Measurements from ENCODE around the gene RBP3.

RBP3 gene

GRCh38 chr10:47379901-47380300 lies 31.7 kb downstream of the RBP3 start (continued):
- TF ChIP-seq PRDM6 (tag by site-specific recombination; IDR thresholded peaks at IDR 0.05) (no peak), ZBTB20 (tag by site-specific recombination; IDR thresholded peaks at IDR 0.05) (no peak), TCF7L2 (IDR thresholded peaks at IDR 0.05; ENCODE audit: borderline replicate concordance, low read depth, low read length) (no peak), ZNF174 (tag by site-specific recombination; IDR thresholded peaks at IDR 0.05) (no peak), FEZF1 (tag by site-specific recombination; IDR thresholded peaks at IDR 0.05) (no peak), REPIN1 (tag by site-specific recombination; IDR thresholded peaks at IDR 0.05; ENCODE audit: low read depth) (no peak), ZNF211 (tag by site-specific recombination; IDR thresholded peaks at IDR 0.05; ENCODE audit: low read depth) (no peak), ZNF777 (tag by site-specific recombination; IDR thresholded peaks at IDR 0.05; ENCODE audit: borderline replicate concordance) (no peak), ZNF266 (tag by site-specific recombination; IDR thresholded peaks at IDR 0.05; ENCODE audit: low read depth) (no peak), ZNF324 (tag by site-specific recombination; IDR thresholded peaks at IDR 0.05) (no peak), ZFP41 (tag by site-specific recombination; IDR thresholded peaks at IDR 0.05; ENCODE audit: borderline replicate concordance) (no peak), ZNF362 (tag by site-specific recombination; IDR thresholded peaks at IDR 0.05) (no peak)

GRCh38 chr10:47380341-47381102 lies 32.4 kb downstream of the RBP3 start:
- TF ChIP-seq ZNF560 (tag by site-specific recombination; IDR thresholded peaks at IDR 0.05; ENCODE audit: borderline replicate concordance) (no peak), ZNF76 (tag by site-specific recombination; IDR thresholded peaks at IDR 0.05; ENCODE audit: borderline replicate concordance, low read depth) (no peak), ZNF626 (tag by site-specific recombination; IDR thresholded peaks at IDR 0.05) (no peak), ZNF623 (tag by site-specific recombination; IDR thresholded peaks at IDR 0.05) (no peak), ZNF274 (IDR thresholded peaks at IDR 0.05; ENCODE audit: low read length) (no peak), ZNF274 (tag by site-specific recombination; IDR thresholded peaks at IDR 0.05; ENCODE audit: borderline replicate concordance) (no peak), MZF1 (tag by site-specific recombination; IDR thresholded peaks at IDR 0.05; ENCODE audit: borderline replicate concordance) (no peak), ZBTB1 (tag by site-specific recombination; IDR thresholded peaks at IDR 0.05) (no peak), REPIN1 (tag by site-specific recombination; IDR thresholded peaks at IDR 0.05; ENCODE audit: low read depth) (no peak), SP3 (tag by site-specific recombination; IDR thresholded peaks at IDR 0.05) (no peak), MYNN (tag by site-specific recombination; IDR thresholded peaks at IDR 0.05; ENCODE audit: borderline replicate concordance) (no peak), ZBTB26 (tag by site-specific recombination; optimal IDR thresholded peaks at IDR 0.05) (no peak), YY2 (tag by site-specific recombination; IDR thresholded peaks at IDR 0.05) (no peak), ZNF292 (tag by site-specific recombination; IDR thresholded peaks at IDR 0.05; ENCODE audit: borderline replicate concordance, low read depth) (no peak)
- Histone ChIP-seq H3K36me3 (ENCODE audit: control insufficient read depth in 2 of 2, insufficient read depth in 1 of 2, low read length in 2 of 2) (no peaks in the 10 kb centered on the region), H3K27ac (ENCODE audit: extremely low read depth, low read depth, low read length) (no peak overlapping the region), H3K9me3 (ENCODE audit: control insufficient read depth, insufficient read depth, low read depth, low read length) (no peaks in the 10 kb centered on the region), H3K4me3 (ENCODE audit: low read depth, low read length) (no peak overlapping the region), H3K4me1 (ENCODE audit: control insufficient read depth, insufficient read depth, low read length) (peaks cover 3% of the 10 kb centered on the region; the same call in 1 of the 2 replicates)
- CTCF ChIA-PET, result interaction anchor here (0.9 to 1.0 kb wide), 2 partner anchors 19 to 40 kb away, joined by 3 to 4 read pairs; no protein-coding TSS in a partner anchor
- POLR2A ChIA-PET, result interaction anchor here (0.7 to 1.9 kb wide), 4 partner anchors 349 to 1273 kb away, joined by 3 to 6 read pairs (median 4); no protein-coding TSS in a partner anchor

Data from HEK293 (cell line).